GM19240 (cell line): ENCODE data around the gene CANT1.
"Not testable (repeated sequence)": the region's sequence is repeated elsewhere in the genome, so short reads cannot be mapped to it uniquely, and the experiment has no call there.

Experiments used
- DNase-seq: peaks from one replicate; pipeline ENCODE4 v3.0.0; 2011; ENCODE audit warnings: low spot score; ENCODE audit not compliant: insufficient read length

Gene CANT1

DNA sequence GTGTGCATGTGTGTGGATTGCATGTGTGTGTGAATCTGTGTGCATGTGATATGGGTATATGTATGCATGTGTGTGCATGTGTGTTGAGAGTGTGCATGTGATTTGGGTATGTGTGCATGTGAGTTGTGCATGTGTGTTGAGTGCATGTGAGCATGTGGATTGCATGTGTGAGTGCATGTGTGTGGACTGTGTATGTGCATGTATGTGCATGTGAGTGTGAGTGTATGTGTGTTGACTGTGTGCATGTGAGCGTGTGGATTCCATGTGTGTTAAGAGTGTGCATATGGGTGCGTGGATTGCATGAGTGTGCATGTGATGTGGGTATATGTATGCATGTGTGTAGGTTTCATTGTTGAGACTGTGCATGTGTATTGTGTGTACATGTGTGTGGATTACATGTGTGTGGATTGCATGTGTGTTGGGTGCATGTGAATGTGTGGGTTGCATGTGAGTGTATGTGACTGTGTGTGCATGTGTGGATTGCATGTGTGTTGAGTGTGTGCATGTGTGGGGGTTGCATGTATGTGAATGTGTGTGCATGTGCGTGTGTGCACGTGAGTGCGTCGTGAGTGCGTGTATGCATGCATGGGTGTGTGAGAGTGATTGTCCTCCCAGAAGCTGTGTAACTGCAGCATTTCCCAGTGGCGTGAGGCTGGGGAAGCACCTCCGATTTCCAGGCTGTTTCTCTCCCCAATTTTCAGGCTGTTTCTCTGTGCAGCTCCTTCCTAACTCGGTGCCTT is 33.8 kb upstream of the CANT1 start:
- DNase-seq, result no peak

- DNase-seq, result peak; percentile 41
Measured at GRCh38 chr17:79042421-79043190, 33.0 kb upstream of the CANT1 start.

DNA sequence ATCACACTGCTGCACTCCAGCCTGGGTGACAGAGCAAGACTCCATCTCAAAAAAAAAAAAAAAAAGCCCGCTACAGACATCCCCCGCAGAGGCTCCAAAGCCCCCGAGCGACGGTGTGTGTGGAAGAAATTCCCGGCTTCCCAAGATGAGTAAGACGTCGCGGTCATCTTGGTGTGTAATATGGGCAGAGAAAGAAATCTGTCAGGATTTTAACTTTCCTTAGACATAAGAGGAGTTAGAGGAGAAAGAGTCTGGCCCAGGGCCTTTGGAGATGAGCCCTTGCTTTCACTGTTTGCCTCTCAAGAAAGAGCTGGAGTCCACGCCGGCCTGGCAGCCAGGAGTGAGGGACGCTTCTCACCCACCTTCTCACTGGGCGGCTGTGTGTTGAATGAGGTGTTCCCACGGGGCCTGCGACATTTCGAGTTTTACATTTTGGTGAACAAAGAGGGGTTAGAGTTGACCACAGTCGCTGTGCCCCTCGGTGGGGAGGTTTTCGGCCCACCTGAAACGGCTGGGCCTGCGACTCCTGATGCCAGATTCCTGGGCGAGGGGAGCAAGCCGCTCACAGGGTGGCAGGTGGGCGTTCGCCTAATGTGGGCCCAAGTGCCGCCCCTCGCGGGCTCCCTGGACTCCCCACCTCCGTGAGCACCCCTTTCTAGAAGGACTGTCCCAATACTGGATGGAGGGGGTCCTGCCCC is 32.3 kb upstream of the CANT1 start:
- no peak for DNase-seq

DNA sequence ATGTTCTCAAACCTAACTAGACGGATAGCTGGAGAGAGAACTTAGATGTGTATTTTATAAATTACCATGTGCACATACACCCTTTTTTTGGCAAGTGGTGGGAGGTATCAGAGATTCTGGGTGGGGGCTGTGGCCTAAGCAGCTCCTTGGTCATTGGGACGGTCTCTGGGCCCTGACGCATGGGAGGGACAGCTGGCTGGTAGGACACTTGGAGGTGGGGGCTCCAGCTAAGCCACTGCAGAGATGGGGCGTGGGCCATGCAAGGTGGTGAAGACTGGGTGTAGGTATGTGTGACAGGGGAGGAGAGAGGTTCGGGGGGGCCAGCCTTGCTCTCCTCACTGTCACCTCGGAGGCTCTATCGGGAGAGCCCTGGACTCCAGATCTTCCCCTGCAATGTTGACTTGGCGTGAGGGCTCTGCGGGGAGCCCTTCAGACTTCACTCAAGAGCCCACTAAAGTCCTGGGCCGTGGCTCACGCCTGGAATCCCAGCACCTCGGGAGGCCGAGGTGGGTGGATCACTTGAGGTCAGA is 31.5 kb upstream of the CANT1 start:
- no peak for DNase-seq

- no peak for DNase-seq
Measured at GRCh38 chr17:79039886-79040285, 30.3 kb upstream of the CANT1 start.

DNA sequence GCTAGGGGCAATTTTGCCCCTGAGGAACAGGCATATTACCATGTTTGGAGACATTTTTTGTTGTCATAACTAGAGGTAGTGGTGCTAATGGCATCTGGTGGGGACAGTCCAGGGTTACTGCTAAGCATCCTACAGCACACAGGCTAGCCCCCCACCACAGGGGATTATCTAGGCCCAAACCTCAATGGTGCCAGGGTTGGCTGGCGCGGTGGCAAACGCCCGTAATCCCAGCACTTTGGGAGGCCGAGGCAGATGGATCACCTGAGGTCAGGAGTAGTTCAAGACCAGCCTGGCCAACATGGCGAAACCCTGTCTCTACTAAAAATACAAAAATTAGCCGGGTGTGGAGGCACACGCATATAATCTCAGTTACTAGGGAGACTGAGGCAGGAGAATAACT is 29.6 kb upstream of the CANT1 start:
- DNase-seq, result no peak

DNA sequence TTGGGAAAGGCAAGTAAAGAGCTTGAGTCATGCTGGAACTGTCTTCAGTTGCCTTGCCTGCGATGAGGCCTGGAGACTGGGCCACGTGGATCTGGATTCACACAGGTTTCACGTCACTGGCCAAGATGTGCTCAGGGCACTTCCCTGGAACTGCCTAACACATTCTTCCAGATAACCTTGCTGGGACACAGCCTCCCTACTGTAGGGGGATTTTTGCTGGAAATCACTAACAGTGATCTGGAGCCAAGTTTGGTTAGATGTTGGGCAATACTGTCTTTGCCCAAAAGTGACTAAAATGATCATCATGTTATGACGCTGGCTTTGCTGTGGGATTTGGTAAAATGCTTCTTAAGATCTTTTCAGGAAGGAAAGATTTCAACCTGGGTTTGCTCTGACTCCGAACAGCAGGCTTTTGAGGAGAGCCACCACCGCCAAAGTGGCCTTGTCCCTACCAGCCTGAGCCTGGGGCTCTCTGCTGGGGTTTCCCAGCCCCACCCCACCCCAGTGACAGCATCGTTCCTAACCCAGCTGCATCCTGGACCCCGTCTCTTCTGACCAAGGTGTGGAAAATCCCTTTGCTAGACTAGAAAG is 29.1 kb upstream of the CANT1 start:
- no peak for DNase-seq

DNA sequence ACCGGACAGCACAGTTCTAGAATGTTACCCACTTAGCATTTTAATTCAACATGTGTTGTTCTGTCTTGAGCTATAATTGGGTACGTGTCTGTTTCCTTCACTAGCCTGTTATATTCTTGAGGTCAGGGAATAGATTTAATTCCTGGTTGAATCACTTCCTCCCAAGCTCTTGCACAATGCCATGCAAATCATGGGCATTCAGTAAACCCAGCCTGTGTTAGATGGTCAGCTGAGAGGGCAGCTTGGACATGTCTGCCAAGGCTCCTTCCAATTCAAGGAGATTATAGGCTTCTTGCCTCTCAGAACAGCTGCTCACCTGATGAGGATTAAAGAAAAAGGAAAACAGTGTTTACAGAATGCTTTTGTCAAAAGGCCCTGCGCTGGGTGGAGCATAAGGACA is 27.0 kb upstream of the CANT1 start:
- no peak for DNase-seq

DNA sequence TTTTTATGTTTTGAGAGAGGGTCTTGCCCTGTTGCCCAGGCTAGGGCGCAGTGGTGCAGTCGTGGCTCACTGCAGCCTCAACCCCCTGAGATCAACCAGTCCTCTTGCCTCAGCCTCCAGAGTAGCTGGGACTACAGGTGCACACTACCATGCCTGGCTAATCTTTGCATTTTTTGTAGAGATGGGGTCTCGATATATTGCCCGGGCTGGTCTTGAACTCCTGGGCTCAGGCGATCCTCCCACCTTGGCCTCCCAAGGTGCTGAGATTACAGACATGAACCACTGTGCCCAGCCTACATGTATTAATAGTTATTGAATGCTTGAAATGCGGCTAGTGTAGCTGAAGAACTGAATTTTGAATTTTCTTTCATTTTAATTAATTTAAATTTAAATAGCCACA is 26.6 kb upstream of the CANT1 start:
- no peak for DNase-seq

- DNase-seq, result no peak
Measured at GRCh38 chr17:79035686-79036085, 26.1 kb upstream of the CANT1 start.

- no peak for DNase-seq
Measured at GRCh38 chr17:79034931-79035485, 25.4 kb upstream of the CANT1 start.

DNA sequence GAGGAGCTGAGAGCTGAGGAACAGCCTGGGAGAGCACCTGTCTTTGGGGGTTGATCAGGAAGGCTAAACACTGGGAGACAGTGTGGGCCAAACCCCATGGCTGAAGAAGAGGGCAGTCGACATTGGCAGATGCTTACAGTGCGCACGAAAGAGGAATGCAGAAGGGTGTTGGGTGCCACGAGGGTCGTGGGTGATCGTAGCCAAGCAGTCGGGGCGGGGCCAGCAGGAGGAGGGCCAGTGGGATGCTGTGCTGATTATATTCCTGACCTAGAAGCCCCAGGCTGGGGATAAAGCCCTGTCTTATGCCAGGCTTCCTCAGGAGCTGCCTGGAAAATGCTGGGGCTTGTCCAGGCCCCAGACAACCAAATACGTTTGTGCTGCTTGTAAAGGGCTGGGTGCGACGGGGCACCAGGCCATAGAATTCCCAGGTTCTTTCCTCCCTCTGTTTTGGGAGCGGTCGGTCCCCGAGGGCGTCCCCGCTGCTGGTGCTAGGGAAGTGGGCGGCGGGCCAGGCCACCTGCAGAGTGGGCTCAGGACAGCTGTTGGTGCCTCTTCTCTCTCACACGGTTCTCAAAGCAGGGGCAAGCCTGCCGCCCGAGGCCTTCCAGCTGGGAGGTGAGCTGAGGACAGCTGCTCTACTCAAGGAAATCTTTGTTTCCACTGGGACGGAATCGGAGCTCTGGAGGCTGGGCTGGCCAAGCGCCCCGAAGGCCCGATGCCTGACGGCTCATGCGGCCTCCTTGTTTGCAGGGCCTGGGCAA is 24.4 kb upstream of the CANT1 start:
- no peak for DNase-seq

- no peak for DNase-seq
Measured at GRCh38 chr17:79033046-79033616, 23.6 kb upstream of the CANT1 start.

- DNase-seq, result no peak
Measured at GRCh38 chr17:79031996-79032875, 22.7 kb upstream of the CANT1 start.

GRCh38 chr17:79030636-79031035 is 21.1 kb upstream of the CANT1 start:
- not testable (repeated sequence) for DNase-seq

- no peak for DNase-seq
Measured at GRCh38 chr17:79029327-79030009, 19.9 kb upstream of the CANT1 start.

DNA sequence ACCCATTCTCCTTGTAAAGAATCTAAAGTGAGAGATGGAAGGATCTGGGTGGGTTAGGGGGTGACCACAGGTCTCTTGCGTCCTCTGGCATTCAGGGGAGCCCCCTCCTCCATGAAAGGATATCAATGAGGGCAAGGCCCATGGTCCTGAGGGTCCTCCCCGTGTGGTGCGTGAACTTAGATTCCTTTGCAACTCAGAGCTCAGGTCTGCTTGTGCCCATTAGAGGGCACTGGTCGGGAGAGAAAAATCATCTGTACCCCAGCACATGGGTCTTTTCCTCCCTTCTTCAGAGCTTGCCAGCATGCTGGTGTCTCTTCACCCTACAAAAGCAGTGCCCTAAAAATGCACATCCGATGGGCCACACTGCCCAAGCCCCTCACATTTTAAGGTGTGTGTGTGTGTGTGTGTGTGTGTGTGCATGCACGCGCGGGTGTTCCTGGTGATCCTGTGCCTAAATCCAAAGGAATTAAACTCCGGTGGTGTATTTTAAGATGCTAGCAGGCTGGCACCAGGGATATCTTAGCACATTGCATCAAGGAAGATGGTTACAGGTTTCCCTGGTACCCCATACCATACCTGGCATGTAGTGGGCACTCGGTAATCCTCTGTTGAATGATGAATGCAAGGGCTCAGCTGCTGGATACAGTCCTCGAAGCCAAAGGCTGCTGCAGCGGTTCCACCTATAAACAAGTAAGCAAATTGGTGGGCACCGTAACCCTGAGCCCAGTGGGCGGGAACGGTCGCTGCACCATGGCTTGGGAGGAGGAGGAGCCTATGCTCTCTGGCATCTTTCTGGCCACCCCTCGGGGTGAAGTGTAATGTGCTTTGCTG is 19.1 kb upstream of the CANT1 start:
- no peak for DNase-seq
